NB4 (cell line): ENCODE data around the gene JTB.
"Not testable (repeated sequence)": the region's sequence is repeated elsewhere in the genome, so short reads cannot be mapped to it uniquely, and the experiment has no call there.

Source experiments
- DNase-seq: peaks from one replicate; pipeline ENCODE4 v3.0.0; 2010; ENCODE audit warnings: low read depth
- H3K4me3 ChIP-seq: one replicate; pipeline ENCODE4 v1.5.1; 2011; ENCODE audit warnings: mild to moderate bottlenecking, low read depth, low read length, moderate library complexity
- CTCF ChIP-seq: IDR thresholded peaks from one replicate; pipeline ENCODE4 v1.5.1; 2012; ENCODE audit warnings: low read depth, low read length
- MAX ChIP-seq: IDR thresholded peaks from 2 replicates; pipeline ENCODE4 v1.6.1; 2011; ENCODE audit warnings: low read depth, low read length
- MYC ChIP-seq: IDR thresholded peaks from 2 replicates; pipeline ENCODE4 v1.6.1; 2011; ENCODE audit warnings: low read depth, low read length
- POLR2A ChIP-seq: IDR thresholded peaks from 2 replicates; pipeline ENCODE4 v1.6.1; 2011; ENCODE audit warnings: mild to moderate bottlenecking; ENCODE audit not compliant: insufficient read length; ENCODE audit errors: extremely low read depth

JTB gene

GRCh38 chr1:154006136-154006535, 28.7 kb upstream of the JTB start:
- H3K4me3 ChIP-seq, result no peak overlapping the region
- TF ChIP-seq CTCF (no peak), POLR2A (no peak), MYC (no peak), MAX (no peak)
- no peak for DNase-seq

- no peak for DNase-seq
- no peak for TF ChIP-seq MYC
- no peak for TF ChIP-seq POLR2A
- TF ChIP-seq CTCF, result no peak
- no peak for TF ChIP-seq MAX
- H3K4me3 ChIP-seq, result no peak overlapping the region
Observed at GRCh38 chr1:154000420-154000819, 22.9 kb upstream of the JTB start.

GRCh38 chr1:153996882-153997281, 19.4 kb upstream of the JTB start:
- H3K4me3 ChIP-seq, DNase-seq: not testable (repeated sequence)

GRCh38 chr1:153995640-153996039, 18.2 kb upstream of the JTB start:
- no peak overlapping the region for H3K4me3 ChIP-seq
- TF ChIP-seq MAX, result no peak
- TF ChIP-seq MYC, result no peak
- TF ChIP-seq CTCF, result no peak
- TF ChIP-seq POLR2A, result no peak
- no peak for DNase-seq

GRCh38 chr1:153995202-153995601, 17.7 kb upstream of the JTB start:
- no peak for TF ChIP-seq MAX
- TF ChIP-seq MYC, result no peak
- TF ChIP-seq POLR2A, result no peak
- TF ChIP-seq CTCF, result no peak
- no peak for DNase-seq
- H3K4me3 ChIP-seq, result no peak overlapping the region

GRCh38 chr1:153991806-153992205, 14.3 kb upstream of the JTB start:
- H3K4me3 ChIP-seq, result peak overlapping the region; percentile 97
- TF ChIP-seq POLR2A, result no peak
- TF ChIP-seq MAX, result no peak
- no peak for TF ChIP-seq MYC
- no peak for TF ChIP-seq CTCF
- DNase-seq, result no peak
